HG02642 (cell line): ENCODE data around the gene RNF225.
"Not testable (repeated sequence)": the region's sequence is repeated elsewhere in the genome, so short reads cannot be mapped to it uniquely, and the experiment has no call there.

ENCODE experiments used
- ATAC-seq: cut with Tn5 transposase; IDR thresholded peaks from one replicate; pipeline ENCODE4 v1.9.1; 2021; ENCODE audit warnings: mild to moderate bottlenecking; ENCODE audit not compliant: unreplicated experiment, poor library complexity

The RNF225 gene

DNA sequence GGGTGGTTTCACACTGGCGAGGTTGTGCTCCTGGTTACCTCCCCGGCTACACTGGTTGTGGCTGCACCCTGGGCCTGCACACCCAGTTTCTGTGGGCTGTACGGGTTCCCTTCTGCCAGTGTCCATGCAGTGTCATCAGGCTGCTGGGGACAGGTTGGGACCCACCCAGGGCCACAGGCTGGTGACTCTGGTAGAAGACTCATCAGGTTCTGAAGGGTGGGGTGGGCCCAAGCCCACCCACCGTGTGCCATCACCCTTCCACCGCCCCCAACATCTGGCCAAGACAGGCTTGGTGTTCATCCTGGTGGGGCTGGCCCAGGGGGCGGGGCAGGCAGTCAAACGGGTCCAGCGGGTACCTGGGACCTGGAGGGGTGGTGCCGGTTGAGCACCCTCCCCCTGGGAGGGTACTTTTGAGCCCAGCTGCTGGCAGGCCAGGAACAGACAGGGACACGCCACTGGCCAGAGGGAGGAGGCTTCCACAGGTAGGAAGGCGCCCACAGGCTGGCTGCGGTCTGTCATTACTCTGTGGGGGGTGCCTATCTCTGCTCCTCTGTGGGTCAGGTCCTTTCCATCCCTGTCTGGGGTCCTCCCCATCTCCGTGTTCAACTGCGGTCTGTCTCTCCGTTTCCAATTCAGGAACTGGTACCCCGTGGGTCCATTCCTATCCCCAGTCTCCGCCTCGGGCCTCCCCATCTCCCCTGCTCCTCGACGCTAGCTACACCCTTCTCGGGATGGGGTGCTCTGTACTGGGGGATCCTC, at the start of gene RNF225:
Gene RNF225, plus strand, starts transcription at position 437 of the 759 bp plus-strand sequence. CDS start 434 bp downstream, outside the sequence.
- no peak for ATAC-seq

DNA sequence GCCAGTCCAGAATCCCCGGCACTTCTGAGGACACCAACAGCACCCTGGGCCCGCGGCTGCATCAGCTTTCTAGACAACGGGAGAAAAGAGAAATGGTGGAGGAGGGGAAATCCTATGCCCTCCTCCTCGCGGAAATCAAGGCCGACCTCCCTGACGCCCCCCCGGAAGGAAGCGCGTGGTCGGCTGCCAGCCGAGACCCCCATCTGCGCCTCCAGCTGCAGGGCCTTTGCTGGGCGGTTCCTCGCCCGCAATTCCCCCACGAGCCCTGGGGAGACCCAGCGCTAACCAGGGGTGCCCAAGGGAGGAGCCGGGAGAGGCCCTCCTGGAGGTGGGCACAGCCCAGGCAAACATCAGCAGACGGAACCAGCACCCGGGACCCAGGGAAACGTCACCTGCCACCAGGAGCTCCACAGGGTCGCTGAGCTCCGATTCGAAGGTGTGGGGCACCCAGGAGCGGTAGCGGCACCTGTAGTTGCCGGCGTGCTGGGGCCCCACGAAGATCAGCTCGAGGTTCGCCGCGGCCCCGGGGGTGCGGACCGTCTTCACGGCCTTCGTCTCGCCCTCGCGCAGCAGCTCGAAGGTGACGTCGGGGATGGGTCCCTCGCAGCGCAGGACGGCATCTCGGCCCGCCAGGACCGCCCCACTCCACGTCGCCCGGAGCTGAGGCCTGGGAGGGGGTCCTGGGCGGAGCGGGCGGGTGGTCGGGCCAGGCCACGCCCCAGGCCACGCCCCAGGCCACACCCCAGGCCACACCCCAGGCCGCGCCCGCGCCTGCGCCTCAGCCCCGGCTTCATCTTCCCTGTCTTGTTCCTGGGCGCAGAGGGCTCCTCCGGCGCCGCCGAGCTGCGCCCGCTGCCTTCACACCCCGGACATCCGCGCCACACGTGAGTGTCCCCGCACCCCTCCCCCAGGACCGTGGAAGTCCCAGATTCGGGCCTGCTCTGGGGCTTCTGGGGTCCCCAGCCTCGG, 48.2 kb upstream of the RNF225 start:
- ATAC-seq: peak; percentile 89

- not testable (repeated sequence) for ATAC-seq
These were observed 47.4 kb upstream of the RNF225 start for GRCh38 chr19:58348080-58348479.

GRCh38 chr19:58349590-58349989, 45.9 kb upstream of the RNF225 start:
- ATAC-seq: no peak

- no peak for ATAC-seq
These were observed 45.2 kb upstream of the RNF225 start for GRCh38 chr19:58350001-58350861.

DNA sequence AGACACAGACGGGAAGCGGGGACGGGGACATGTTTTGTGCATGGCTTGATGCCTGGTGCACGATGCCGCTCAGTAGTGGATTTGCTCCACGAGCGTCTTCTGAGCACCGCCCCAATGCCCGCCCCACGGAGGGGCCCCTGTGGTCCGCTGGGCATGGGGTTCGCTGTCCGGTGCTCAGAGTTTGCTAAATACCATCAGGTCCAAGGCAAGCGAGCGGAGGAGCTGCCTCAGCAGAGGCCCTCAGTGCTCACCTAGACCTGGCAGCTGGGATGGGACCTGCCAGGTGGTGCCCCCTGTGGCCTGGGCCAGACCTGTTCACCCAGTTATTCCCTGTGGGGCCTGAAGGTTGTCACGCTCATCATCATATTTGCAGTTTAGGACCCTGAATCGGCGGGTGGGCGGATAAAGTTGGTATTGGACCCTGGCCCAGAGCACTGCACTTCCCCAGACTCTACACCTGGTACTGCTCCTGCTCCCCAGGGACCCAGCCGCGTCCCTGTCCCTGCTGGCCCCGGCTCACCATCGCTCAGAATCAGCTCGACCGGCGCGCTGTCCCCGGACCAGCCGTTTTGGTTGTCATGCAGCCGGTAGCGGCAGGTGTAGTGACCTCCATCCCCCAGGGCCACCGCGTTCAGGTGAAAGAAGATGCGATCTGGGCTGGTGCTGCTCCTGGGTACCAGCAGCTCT, 44.4 kb upstream of the RNF225 start:
- no peak for ATAC-seq

GRCh38 chr19:58351558-58351878, 43.9 kb upstream of the RNF225 start:
- no peak for ATAC-seq

GRCh38 chr19:58351990-58352755, 43.3 kb upstream of the RNF225 start:
- ATAC-seq: no peak

- no peak for ATAC-seq
These were observed 42.4 kb upstream of the RNF225 start, which contains the start of gene A1BG for GRCh38 chr19:58352760-58353671. A1BG (minus strand) TSS chr19:58353492; CDS start chr19:58353437, 55 bp downstream.

DNA sequence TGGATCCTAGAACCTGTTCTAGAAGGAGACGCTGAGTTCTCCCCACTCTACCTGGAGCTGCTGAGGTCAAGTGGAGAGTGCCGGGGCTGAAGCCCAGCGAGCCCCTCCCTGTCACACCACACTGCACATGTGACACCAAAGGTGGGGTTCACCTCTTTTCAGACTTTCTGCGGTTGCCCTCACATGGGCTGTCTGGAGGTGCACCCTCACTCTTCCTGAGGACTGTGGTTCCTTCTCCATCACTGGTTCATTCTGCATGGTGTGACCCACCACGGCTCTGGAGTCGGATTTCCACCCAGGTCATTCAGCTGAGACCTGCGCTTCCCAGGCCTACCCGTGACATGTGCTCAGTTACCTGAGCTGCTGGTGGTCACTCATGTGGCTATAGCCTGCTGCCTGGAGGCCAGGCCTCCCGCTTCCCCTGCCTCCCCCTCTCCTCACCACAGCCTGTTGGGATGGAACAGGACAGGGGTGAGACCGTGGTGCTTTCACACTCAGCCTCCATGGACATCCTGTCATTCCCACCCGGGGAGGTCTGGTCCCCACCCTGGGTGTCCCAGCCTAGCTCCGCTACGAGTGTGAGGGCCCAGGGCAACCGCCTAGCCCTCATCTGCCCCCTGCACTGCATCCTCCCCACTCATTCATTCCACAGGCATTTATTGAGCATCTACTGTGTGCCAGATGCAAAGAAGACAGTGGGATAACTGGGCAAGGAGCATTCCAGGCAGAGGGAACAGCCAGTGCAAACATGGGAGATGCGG, 41.6 kb upstream of the RNF225 start:
- ATAC-seq: no peak

DNA sequence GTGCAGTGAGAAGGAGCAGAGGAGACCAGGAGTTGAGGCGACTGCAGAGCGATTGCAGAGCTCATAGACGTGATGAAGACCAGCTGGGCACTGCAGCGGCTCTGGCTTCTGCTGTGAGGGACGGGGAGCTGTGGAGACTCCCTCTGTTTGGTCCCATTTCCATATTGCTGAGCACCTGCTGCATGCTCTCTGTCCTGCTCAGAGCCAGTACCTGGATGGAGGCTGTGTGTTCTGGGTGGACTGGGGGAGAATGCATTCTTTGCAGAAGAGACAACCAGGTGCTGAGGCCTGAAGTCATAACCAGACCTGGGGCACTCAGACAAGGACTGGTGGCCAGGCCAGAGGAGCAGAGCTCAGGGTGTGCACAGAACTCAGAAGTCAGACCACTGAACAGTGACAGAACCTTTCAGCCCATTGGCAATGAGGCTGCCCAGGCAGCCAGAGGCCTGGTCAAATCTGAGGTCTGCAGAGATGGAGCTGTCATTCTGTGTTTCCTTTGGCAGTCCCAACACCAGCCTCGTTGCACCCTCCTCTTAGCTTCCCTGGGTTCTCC, 40.9 kb upstream of the RNF225 start:
- no peak for ATAC-seq

- no peak for ATAC-seq
These were observed 40.1 kb upstream of the RNF225 start for GRCh38 chr19:58355215-58355796.

GRCh38 chr19:58355908-58356765, 39.3 kb upstream of the RNF225 start:
- ATAC-seq: no peak

DNA sequence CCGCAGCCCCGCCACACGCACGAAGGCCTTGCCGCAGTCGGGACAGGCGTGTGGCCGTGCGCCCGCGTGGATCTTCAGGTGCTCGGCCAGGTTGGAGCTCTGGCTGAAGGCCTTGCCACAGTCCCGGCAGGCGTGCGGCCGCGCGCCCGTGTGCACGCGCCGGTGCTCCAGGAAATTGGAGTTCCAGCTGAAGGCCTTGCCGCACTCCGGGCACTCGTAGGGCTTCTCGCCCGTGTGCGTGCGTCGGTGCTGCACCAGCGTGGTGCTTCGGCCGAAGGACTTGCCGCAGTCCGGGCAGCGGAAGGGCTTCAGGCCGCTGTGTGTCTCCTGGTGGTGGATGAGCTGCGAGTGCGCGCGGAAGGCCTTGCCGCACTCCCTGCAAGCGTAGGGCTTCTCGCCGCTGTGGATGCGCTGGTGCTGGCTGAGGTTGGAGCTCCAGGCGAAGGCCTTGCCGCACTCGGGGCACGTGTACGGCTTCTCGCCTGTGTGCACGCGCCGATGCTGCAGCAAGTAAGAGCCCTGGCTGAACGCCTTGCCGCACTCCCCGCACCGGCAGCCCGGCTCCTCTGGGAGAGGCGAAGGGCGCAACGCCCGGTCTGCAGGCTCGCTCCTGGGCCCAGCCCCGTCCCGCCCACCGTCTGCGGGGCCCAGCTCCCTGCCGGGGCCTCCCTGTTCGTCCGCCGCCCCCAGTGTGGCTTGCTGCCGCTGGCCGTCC, 38.5 kb upstream of the RNF225 start:
- ATAC-seq: no peak

GRCh38 chr19:58357481-58358145, 37.8 kb upstream of the RNF225 start:
- no peak for ATAC-seq
